ENCODE data around the gene NACC2.
"Not testable (repeated sequence)": the region's sequence is repeated elsewhere in the genome, so short reads cannot be mapped to it uniquely, and the experiment has no call there.

The NACC2 gene

GRCh38 chr9:136062657-136063439 lies 32.2 kb downstream of the NACC2 start:
- Histone ChIP-seq H3K4me1 (ENCODE audit: control insufficient read depth, insufficient read depth, low read length) (no peaks in the 10 kb centered on the region), H3K4me3 (ENCODE audit: low read length) (no peak overlapping the region), H3K36me3 (ENCODE audit: control insufficient read depth, insufficient read depth, low read length, severe bottlenecking) (peaks cover 6% of the 10 kb centered on the region), H3K27me3 (replicated peaks; ENCODE audit: control insufficient read depth, insufficient read depth, low read length) (no peaks in the 10 kb centered on the region), H3K9ac (ENCODE audit: low read length) (no peak overlapping the region), H3K9me3 (ENCODE audit: control insufficient read depth, low read length) (no peaks in the 10 kb centered on the region)
- DNase-seq (ENCODE audit: low read depth): no peak

GRCh38 chr9:136061916-136062315 lies 33.2 kb downstream of the NACC2 start:
- not testable (repeated sequence) for H3K4me1 ChIP-seq (ENCODE audit: control insufficient read depth, insufficient read depth, low read length); H3K4me3 ChIP-seq (ENCODE audit: low read length); DNase-seq (ENCODE audit: low read depth)

GRCh38 chr9:136061405-136061804 lies 33.7 kb downstream of the NACC2 start:
- peaks cover 6% of the 10 kb centered on the region for H3K36me3 ChIP-seq (ENCODE audit: control insufficient read depth, insufficient read depth, low read length, severe bottlenecking)
- H3K9me3 ChIP-seq (ENCODE audit: control insufficient read depth, low read length): no peaks in the 10 kb centered on the region
- no peak for DNase-seq (ENCODE audit: low read depth)
- H3K9ac ChIP-seq (ENCODE audit: low read length): no peak overlapping the region
- H3K4me1 ChIP-seq (ENCODE audit: control insufficient read depth, insufficient read depth, low read length): no peaks in the 10 kb centered on the region
- H3K4me3 ChIP-seq (ENCODE audit: low read length): no peak overlapping the region
- no peaks in the 10 kb centered on the region for H3K27me3 ChIP-seq (replicated peaks; ENCODE audit: control insufficient read depth, insufficient read depth, low read length)

More at GRCh38 chr9:136061916-136062315, 33.2 kb downstream of the NACC2 start:
- H3K9ac ChIP-seq (ENCODE audit: low read length); H3K36me3 ChIP-seq (ENCODE audit: control insufficient read depth, insufficient read depth, low read length, severe bottlenecking); H3K27me3 ChIP-seq (replicated peaks; ENCODE audit: control insufficient read depth, insufficient read depth, low read length); H3K9me3 ChIP-seq (ENCODE audit: control insufficient read depth, low read length): not testable (repeated sequence)

GRCh38 chr9:136060671-136061371 lies 34.3 kb downstream of the NACC2 start:
- Histone ChIP-seq H3K27me3 (replicated peaks; ENCODE audit: control insufficient read depth, insufficient read depth, low read length) (no peaks in the 10 kb centered on the region), H3K4me3 (ENCODE audit: low read length) (no peak overlapping the region), H3K36me3 (ENCODE audit: control insufficient read depth, insufficient read depth, low read length, severe bottlenecking) (peaks cover 6% of the 10 kb centered on the region), H3K9ac (ENCODE audit: low read length) (no peak overlapping the region), H3K9me3 (ENCODE audit: control insufficient read depth, low read length) (no peaks in the 10 kb centered on the region), H3K4me1 (ENCODE audit: control insufficient read depth, insufficient read depth, low read length) (no peaks in the 10 kb centered on the region)
- DNase-seq (ENCODE audit: low read depth): no peak

- no peak overlapping the region for H3K4me3 ChIP-seq (ENCODE audit: low read length)
- no peaks in the 10 kb centered on the region for H3K27me3 ChIP-seq (replicated peaks; ENCODE audit: control insufficient read depth, insufficient read depth, low read length)
- peak; percentile 50 for DNase-seq (ENCODE audit: low read depth)
- H3K4me1 ChIP-seq (ENCODE audit: control insufficient read depth, insufficient read depth, low read length): no peaks in the 10 kb centered on the region
- peaks cover 6% of the 10 kb centered on the region for H3K36me3 ChIP-seq (ENCODE audit: control insufficient read depth, insufficient read depth, low read length, severe bottlenecking)
- H3K9ac ChIP-seq (ENCODE audit: low read length): no peak overlapping the region
- no peaks in the 10 kb centered on the region for H3K9me3 ChIP-seq (ENCODE audit: control insufficient read depth, low read length)
Observed at GRCh38 chr9:136059851-136060670, 35.0 kb downstream of the NACC2 start.

- no peaks in the 10 kb centered on the region for H3K9me3 ChIP-seq (ENCODE audit: control insufficient read depth, low read length)
- H3K36me3 ChIP-seq (ENCODE audit: control insufficient read depth, insufficient read depth, low read length, severe bottlenecking): peaks cover 6% of the 10 kb centered on the region
- H3K27me3 ChIP-seq (replicated peaks; ENCODE audit: control insufficient read depth, insufficient read depth, low read length): no peaks in the 10 kb centered on the region
- DNase-seq (ENCODE audit: low read depth): no peak
- H3K4me1 ChIP-seq (ENCODE audit: control insufficient read depth, insufficient read depth, low read length): no peaks in the 10 kb centered on the region
- no peak overlapping the region for H3K4me3 ChIP-seq (ENCODE audit: low read length)
- no peak overlapping the region for H3K9ac ChIP-seq (ENCODE audit: low read length)
Observed at GRCh38 chr9:136059321-136059791, 35.7 kb downstream of the NACC2 start.

DNA sequence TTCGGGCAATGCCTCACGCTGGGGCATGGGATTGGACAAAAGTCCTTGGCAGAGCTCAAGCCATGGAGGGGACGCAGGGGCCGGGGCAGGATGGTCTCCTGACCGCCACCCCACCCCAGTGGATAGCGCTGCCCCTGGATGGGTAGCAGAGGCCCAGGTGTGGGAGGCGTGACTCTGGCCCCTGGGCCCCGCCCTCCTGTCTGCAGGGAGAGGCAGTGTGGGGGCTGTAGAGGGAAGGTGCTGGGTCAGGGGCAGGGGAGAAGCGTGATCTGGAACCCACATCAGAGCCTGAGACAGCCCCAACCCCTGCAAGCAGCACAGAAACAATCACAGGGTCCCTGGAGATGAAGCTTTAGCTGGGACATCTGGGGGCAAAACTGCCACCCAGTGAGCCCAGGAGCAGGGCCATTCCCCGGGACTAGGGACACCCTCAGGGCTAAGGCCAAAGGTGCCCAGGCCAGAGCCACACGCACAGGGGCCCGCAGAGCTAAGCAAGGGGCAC lies 36.2 kb downstream of the NACC2 start:
- H3K4me1 ChIP-seq (ENCODE audit: control insufficient read depth, insufficient read depth, low read length): no peaks in the 10 kb centered on the region
- no peak for DNase-seq (ENCODE audit: low read depth)

DNA sequence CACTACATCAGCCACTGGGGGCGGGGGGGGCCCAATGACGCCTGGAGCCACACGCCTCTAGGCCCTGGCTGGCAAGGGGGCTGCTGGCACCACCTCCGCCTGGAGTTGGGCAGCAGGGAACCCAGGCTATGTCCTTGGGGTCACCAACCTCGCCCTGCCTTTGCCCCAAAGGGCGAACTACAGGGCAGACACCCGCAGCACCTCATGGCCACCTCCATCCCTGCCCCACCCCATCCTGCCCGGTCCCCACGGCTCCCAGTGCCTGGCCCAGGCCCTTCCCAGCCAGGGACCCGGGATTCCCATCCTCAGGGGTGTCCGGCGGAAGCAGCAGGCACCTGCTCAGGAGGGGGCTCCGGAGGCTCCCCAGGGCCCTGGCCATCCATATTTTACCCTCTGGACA lies 37.0 kb downstream of the NACC2 start:
- Histone ChIP-seq H3K4me3 (ENCODE audit: low read length) (no peak overlapping the region), H3K4me1 (ENCODE audit: control insufficient read depth, insufficient read depth, low read length) (peaks cover 2% of the 10 kb centered on the region), H3K9me3 (ENCODE audit: control insufficient read depth, low read length) (no peaks in the 10 kb centered on the region), H3K36me3 (ENCODE audit: control insufficient read depth, insufficient read depth, low read length, severe bottlenecking) (peaks cover 5% of the 10 kb centered on the region), H3K27me3 (replicated peaks; ENCODE audit: control insufficient read depth, insufficient read depth, low read length) (no peaks in the 10 kb centered on the region), H3K9ac (ENCODE audit: low read length) (no peak overlapping the region)
- DNase-seq (ENCODE audit: low read depth): no peak

More for the DNA sequence above, 36.2 kb downstream of the NACC2 start:
- Histone ChIP-seq H3K36me3 (ENCODE audit: control insufficient read depth, insufficient read depth, low read length, severe bottlenecking) (peaks cover 6% of the 10 kb centered on the region), H3K27me3 (replicated peaks; ENCODE audit: control insufficient read depth, insufficient read depth, low read length) (no peaks in the 10 kb centered on the region), H3K9ac (ENCODE audit: low read length) (no peak overlapping the region), H3K4me3 (ENCODE audit: low read length) (no peak overlapping the region), H3K9me3 (ENCODE audit: control insufficient read depth, low read length) (no peaks in the 10 kb centered on the region)

DNA sequence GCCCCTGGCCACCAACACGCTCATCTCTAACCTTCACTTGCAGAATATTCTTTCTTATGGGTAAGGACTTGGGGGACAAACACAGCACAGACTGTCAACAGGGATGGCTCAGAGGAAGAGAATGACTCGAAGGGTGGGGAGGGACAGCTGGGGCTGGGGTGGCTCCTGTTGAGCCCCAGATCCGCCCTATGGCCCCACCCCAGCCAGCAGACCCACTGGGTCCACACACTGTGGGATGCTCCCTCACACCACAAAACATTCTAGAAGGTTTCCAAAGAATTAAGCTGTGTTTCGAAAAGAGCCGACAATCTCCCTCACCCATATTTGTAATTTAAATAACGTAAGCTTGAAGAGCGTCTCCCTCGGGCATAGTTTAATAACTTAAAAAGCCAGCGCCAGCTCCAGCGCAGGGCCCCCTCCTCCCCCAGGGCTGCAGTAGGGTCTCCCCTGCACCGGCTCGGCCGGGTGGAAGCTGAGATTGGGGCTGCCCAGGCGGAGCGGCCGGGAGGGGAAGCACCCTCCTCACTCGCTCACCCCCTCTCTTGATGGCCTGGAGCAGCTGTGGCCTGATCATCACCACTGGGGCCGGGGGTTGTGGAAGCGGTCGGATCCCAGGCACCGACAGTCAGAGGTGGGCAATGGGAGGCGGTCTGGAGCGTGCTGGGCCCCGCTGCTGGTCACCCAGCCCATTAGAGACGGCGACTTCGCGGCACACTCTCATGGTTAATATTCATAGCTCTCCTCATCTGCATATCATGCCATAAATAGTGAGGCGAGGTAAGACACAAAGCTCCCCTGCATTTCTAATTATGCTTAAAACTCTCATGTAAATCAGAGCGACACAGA lies 37.6 kb downstream of the NACC2 start:
- Histone ChIP-seq H3K27me3 (replicated peaks; ENCODE audit: control insufficient read depth, insufficient read depth, low read length) (no peaks in the 10 kb centered on the region), H3K9me3 (ENCODE audit: control insufficient read depth, low read length) (no peaks in the 10 kb centered on the region), H3K9ac (ENCODE audit: low read length) (no peak overlapping the region), H3K4me3 (ENCODE audit: low read length) (no peak overlapping the region), H3K4me1 (ENCODE audit: control insufficient read depth, insufficient read depth, low read length) (peaks cover 7% of the 10 kb centered on the region), H3K36me3 (ENCODE audit: control insufficient read depth, insufficient read depth, low read length, severe bottlenecking) (peaks cover 3% of the 10 kb centered on the region)
- no peak for DNase-seq (ENCODE audit: low read depth)

DNA sequence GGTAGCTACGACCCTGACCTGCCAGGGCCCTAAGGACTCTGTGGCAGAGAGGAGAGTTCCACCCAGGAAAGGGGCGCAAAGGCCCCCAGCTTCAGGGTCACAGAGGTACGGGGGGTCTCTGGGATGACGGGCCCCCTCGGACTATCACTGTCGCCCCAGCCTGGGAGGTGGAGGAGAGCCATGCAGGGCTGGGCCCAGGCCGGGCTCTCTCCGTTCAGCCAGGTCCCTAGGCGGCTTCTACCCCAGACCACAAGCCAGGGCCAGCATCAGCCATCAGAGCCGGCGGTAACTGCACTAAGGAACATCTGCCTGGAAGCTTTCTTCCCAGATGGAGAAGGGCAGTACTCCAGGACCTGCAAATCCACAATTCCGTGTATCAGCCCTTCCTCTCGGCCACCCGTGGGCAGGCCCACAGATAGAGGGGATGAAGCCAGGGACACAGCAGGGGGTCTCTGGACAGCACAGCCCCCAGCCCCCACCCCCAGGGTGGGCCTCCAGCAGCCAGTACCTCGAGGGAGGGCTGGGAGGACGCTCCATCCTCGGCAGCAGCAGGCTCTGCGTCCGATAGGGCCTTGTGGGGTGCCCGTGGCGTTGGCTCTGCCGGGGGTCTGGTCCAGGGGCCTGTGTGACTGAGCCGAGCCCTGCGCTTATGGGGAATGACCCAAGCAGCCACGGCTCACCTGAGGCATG lies 38.4 kb downstream of the NACC2 start:
- Histone ChIP-seq H3K9ac (ENCODE audit: low read length) (no peak overlapping the region), H3K4me1 (ENCODE audit: control insufficient read depth, insufficient read depth, low read length) (peaks cover 7% of the 10 kb centered on the region), H3K27me3 (replicated peaks; ENCODE audit: control insufficient read depth, insufficient read depth, low read length) (no peaks in the 10 kb centered on the region), H3K9me3 (ENCODE audit: control insufficient read depth, low read length) (no peaks in the 10 kb centered on the region), H3K36me3 (ENCODE audit: control insufficient read depth, insufficient read depth, low read length, severe bottlenecking) (no peaks in the 10 kb centered on the region), H3K4me3 (ENCODE audit: low read length) (no peak overlapping the region)
- DNase-seq (ENCODE audit: low read depth): no peak

All from adipocyte (in vitro differentiated cells).